Chondrocyte (in vitro differentiated cells): ENCODE data around the gene ZNG1A. TPM values are rescaled to one million over a fixed set of nuclear protein-coding genes. Genes with fewer than 3 reads are reported as not detected.
"Not testable (repeated sequence)": the region's sequence is repeated elsewhere in the genome, so short reads cannot be mapped to it uniquely, and the experiment has no call there.

ENCODE experiments used
- DNase-seq: peaks from one replicate; pipeline ENCODE4 v3.0.0; 2021; ENCODE audit warnings: mixed read lengths, low spot score
- H3K27ac Mint-ChIP-seq: one replicate; pipeline ENCODE4 v1.8.0; 2021; ENCODE audit warnings: mild to moderate bottlenecking, moderate library complexity, mixed read lengths; ENCODE audit not compliant: unreplicated experiment
- H3K27me3 Mint-ChIP-seq: 2 replicates; pipeline ENCODE4 v1.8.0; 2021; ENCODE audit warnings: low read depth, mixed read lengths
- H3K36me3 Mint-ChIP-seq: 2 replicates; pipeline ENCODE4 v1.8.0; 2021; ENCODE audit warnings: low read depth, mixed read lengths
- H3K4me1 Mint-ChIP-seq: 2 replicates; pipeline ENCODE4 v1.8.0; 2021; ENCODE audit warnings: low read depth, mild to moderate bottlenecking, mixed read lengths
- H3K4me3 Mint-ChIP-seq: one replicate; pipeline ENCODE4 v1.8.0; 2021; ENCODE audit warnings: mild to moderate bottlenecking, moderate library complexity, mixed read lengths; ENCODE audit not compliant: unreplicated experiment
- H3K9me3 Mint-ChIP-seq: 2 replicates; pipeline ENCODE4 v1.8.0; 2021; ENCODE audit warnings: low read depth, mixed read lengths
- CTCF ChIP-seq: fragments of 200-600 bp; sonication (generic); IDR thresholded peaks from 2 replicates; pipeline ENCODE4 v1.5.0; 2021; ENCODE audit warnings: antibody characterized with exemption, mild to moderate bottlenecking, moderate library complexity
- total RNA-seq: library from RNA; stranded (reverse); gene quantifications from 3 replicates; pipeline ENCODE4 v1.2.1, GENCODE V29; 2021

ZNG1A gene
- total RNA-seq, 1 donor from 2014 or later = 25.0 TPM

GRCh38 chr9:221989-222776, 43.3 kb upstream of the ZNG1A start:
- Mint-ChIP-seq H3K36me3 (no peaks in the 10 kb centered on the region), H3K27ac (no peak overlapping the region), H3K4me3 (no peak overlapping the region), H3K9me3 (no peaks in the 10 kb centered on the region), H3K4me1 (no peaks in the 10 kb centered on the region), H3K27me3 (peaks cover 22% of the 10 kb centered on the region)
- no peak for TF ChIP-seq CTCF
- DNase-seq = no peak

GRCh38 chr9:219670-220365, 41.0 kb upstream of the ZNG1A start:
- Mint-ChIP-seq H3K27me3 (peaks cover 41% of the 10 kb centered on the region), H3K9me3 (no peaks in the 10 kb centered on the region), H3K36me3 (no peaks in the 10 kb centered on the region), H3K27ac (no peak overlapping the region), H3K4me3 (no peak overlapping the region), H3K4me1 (no peaks in the 10 kb centered on the region)
- DNase-seq = no peak
- TF ChIP-seq CTCF = no peak

DNA sequence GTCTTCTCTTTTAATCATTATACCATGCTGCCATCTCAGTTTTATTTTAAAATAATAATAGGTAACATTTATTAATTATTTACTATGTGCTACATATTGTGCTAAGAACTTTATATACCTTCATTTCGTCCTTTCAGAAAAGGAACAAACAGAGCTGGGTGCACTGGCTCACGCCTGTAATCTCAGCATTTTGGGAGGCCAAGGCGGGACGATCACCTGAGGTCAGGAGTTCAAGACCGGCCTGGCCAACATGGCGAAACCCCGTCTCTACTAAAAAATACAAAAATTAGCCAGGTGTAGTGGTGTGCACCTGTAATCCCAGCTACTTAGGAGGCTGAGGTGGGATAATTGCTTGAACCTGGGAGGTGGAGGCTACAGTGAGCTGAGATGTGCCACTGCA, 40.2 kb upstream of the ZNG1A start:
- H3K4me1 Mint-ChIP-seq, H3K4me3 Mint-ChIP-seq, H3K9me3 Mint-ChIP-seq, H3K36me3 Mint-ChIP-seq, H3K27ac Mint-ChIP-seq, DNase-seq: not testable (repeated sequence)
- peaks cover 41% of the 10 kb centered on the region for H3K27me3 Mint-ChIP-seq

GRCh38 chr9:217950-218349, 39.1 kb upstream of the ZNG1A start:
- no peak for DNase-seq
- no peak for TF ChIP-seq CTCF
- Mint-ChIP-seq H3K4me1 (no peaks in the 10 kb centered on the region), H3K9me3 (no peaks in the 10 kb centered on the region), H3K27ac (no peak overlapping the region), H3K27me3 (peaks cover 41% of the 10 kb centered on the region), H3K36me3 (no peaks in the 10 kb centered on the region), H3K4me3 (no peak overlapping the region)

- Mint-ChIP-seq H3K27ac (no peak overlapping the region), H3K27me3 (peaks cover 37% of the 10 kb centered on the region), H3K4me3 (no peak overlapping the region), H3K4me1 (no peaks in the 10 kb centered on the region), H3K36me3 (no peaks in the 10 kb centered on the region), H3K9me3 (no peaks in the 10 kb centered on the region)
- TF ChIP-seq CTCF = no peak
- no peak for DNase-seq
Measured at GRCh38 chr9:216866-217265, 38.0 kb upstream of the ZNG1A start.
